H9 (cell line): Measurements from ENCODE around the gene PDCL3. TPM values are rescaled to one million over a fixed set of nuclear protein-coding genes. Genes with fewer than 3 reads are reported as not detected.

ENCODE experiments used
- DNase-seq: peaks from one replicate; pipeline ENCODE4 v3.0.0-alpha.2; 2017
- H2AFZ ChIP-seq: one replicate; pipeline ENCODE4 v1.6.1; 2013; ENCODE audit warnings: mild to moderate bottlenecking, low read length, control low read depth, moderate library complexity
- H2AK5ac ChIP-seq: 2 replicates; pipeline ENCODE4 v1.6.1; 2013; ENCODE audit warnings: low read length, control low read depth, mixed read lengths; ENCODE audit not compliant: insufficient read length
- H2BK120ac ChIP-seq: one replicate; pipeline ENCODE4 v1.6.1; 2013; ENCODE audit warnings: low read depth, mild to moderate bottlenecking, low read length, control low read depth, inconsistent platforms; ENCODE audit not compliant: poor library complexity, severe bottlenecking
- H2BK12ac ChIP-seq: 2 replicates; pipeline ENCODE4 v1.6.1; 2013; ENCODE audit warnings: low read length, control low read depth, mixed read lengths, low read depth; ENCODE audit not compliant: insufficient read length
- H2BK15ac ChIP-seq: 2 replicates; pipeline ENCODE4 v1.6.1; 2013; ENCODE audit warnings: low read depth, low read length, control low read depth
- H2BK20ac ChIP-seq: one replicate; pipeline ENCODE4 v1.6.1; 2013; ENCODE audit warnings: low read depth, mild to moderate bottlenecking, low read length, control low read depth, inconsistent platforms; ENCODE audit not compliant: poor library complexity, severe bottlenecking
- H2BK5ac ChIP-seq: 2 replicates; pipeline ENCODE4 v1.6.1; 2013; ENCODE audit warnings: low read length, control low read depth, mixed read lengths; ENCODE audit not compliant: insufficient read length
- H3K14ac ChIP-seq: 2 replicates; pipeline ENCODE4 v1.6.1; 2013; ENCODE audit warnings: low read length, control low read depth; ENCODE audit not compliant: insufficient read depth
- H3K18ac ChIP-seq: 2 replicates; pipeline ENCODE4 v1.6.1; 2013; ENCODE audit warnings: low read depth, mild to moderate bottlenecking, mixed read lengths, low read length, control low read depth; ENCODE audit not compliant: insufficient read length
- H3K23ac ChIP-seq: 2 replicates; pipeline ENCODE4 v1.6.1; 2013; ENCODE audit warnings: low read length, control low read depth, mixed read lengths, low read depth; ENCODE audit not compliant: insufficient read length
- H3K23me2 ChIP-seq: 2 replicates; pipeline ENCODE4 v1.6.1; 2013; ENCODE audit warnings: low read depth, mild to moderate bottlenecking, mixed read lengths, low read length, control low read depth; ENCODE audit not compliant: insufficient read length, poor library complexity, severe bottlenecking
- H3K27ac ChIP-seq: 2 replicates; pipeline ENCODE4 v1.5.1; 2013; ENCODE audit warnings: low read length, control low read depth, mixed read lengths, low read depth; ENCODE audit not compliant: insufficient read length
- H3K27me3 ChIP-seq: 2 replicates; pipeline ENCODE4 v1.6.1; 2013; ENCODE audit warnings: low read length, control low read depth, inconsistent platforms; ENCODE audit not compliant: insufficient read depth
- H3K4ac ChIP-seq: 2 replicates; pipeline ENCODE4 v1.6.1; 2013; ENCODE audit warnings: low read depth, mild to moderate bottlenecking, control low read depth, inconsistent platforms, low read length, moderate library complexity
- H3K4me1 ChIP-seq: 2 replicates; pipeline ENCODE4 v1.6.1; 2013; ENCODE audit warnings: low read length, control low read depth, inconsistent platforms; ENCODE audit not compliant: insufficient read depth
- H3K4me2 ChIP-seq: 2 replicates; pipeline ENCODE4 v1.6.1; 2013; ENCODE audit warnings: low read length, control low read depth, mixed read lengths; ENCODE audit not compliant: insufficient read length, insufficient read depth
- H3K56ac ChIP-seq: 2 replicates; pipeline ENCODE4 v1.6.1; 2013; ENCODE audit warnings: low read depth, mild to moderate bottlenecking, mixed read lengths, low read length, control low read depth; ENCODE audit not compliant: insufficient read length
- H3K79me1 ChIP-seq: 2 replicates; pipeline ENCODE4 v1.6.1; 2013; ENCODE audit warnings: low read depth, mild to moderate bottlenecking, moderate library complexity, low read length, control low read depth, inconsistent platforms; ENCODE audit not compliant: insufficient read depth, poor library complexity, severe bottlenecking
- H3K79me2 ChIP-seq: 2 replicates; pipeline ENCODE4 v1.6.1; 2013; ENCODE audit warnings: low read length, control low read depth, inconsistent platforms; ENCODE audit not compliant: insufficient read depth
- H3K9ac ChIP-seq: 2 replicates; pipeline ENCODE4 v1.6.1; 2013; ENCODE audit warnings: low read length, control low read depth, mixed read lengths; ENCODE audit not compliant: insufficient read length; ENCODE audit errors: extremely low read depth
- H3K9me3 ChIP-seq: one replicate; pipeline ENCODE4 v1.6.1; 2013; ENCODE audit warnings: low read depth, low read length, inconsistent platforms; ENCODE audit not compliant: control insufficient read depth
- H3T11ph ChIP-seq: one replicate; pipeline ENCODE4 v1.6.1; 2013; ENCODE audit warnings: mild to moderate bottlenecking, low read length, control low read depth, inconsistent platforms
- H4K20me1 ChIP-seq: one replicate; pipeline ENCODE4 v1.6.1; 2013; ENCODE audit not compliant: control insufficient read depth, insufficient read length, insufficient read depth
- H4K5ac ChIP-seq: 2 replicates; pipeline ENCODE4 v1.6.1; 2013; ENCODE audit warnings: low read depth, mild to moderate bottlenecking, mixed read lengths, low read length, control low read depth; ENCODE audit not compliant: insufficient read length
- H4K8ac ChIP-seq: replicated peaks from 2 replicates; pipeline ENCODE4 v1.6.1; 2013; ENCODE audit warnings: low read length, control low read depth, mixed read lengths, low read depth; ENCODE audit not compliant: insufficient read length
- H4K91ac ChIP-seq: 2 replicates; pipeline ENCODE4 v1.6.1; 2013; ENCODE audit warnings: low read depth, mild to moderate bottlenecking, moderate library complexity, mixed read lengths, low read length, control low read depth; ENCODE audit not compliant: insufficient read length
- H3K27ac Mint-ChIP-seq, 3 experiments: 2 replicates in 2 of 3; 3 replicates in 1 of 3; pipeline ENCODE4 v1.8.0; 2020 to 2021; ENCODE audit warnings: mixed read lengths in 3 of 3, mild to moderate bottlenecking in 1 of 3, moderate library complexity in 1 of 3
- H3K27me3 Mint-ChIP-seq: 2 replicates; pipeline ENCODE4 v1.8.0; 2021; ENCODE audit warnings: low read depth, mild to moderate bottlenecking, moderate library complexity, mixed read lengths
- H3K36me3 Mint-ChIP-seq, 3 experiments: 2 replicates in 2 of 3; 3 replicates in 1 of 3; pipeline ENCODE4 v1.8.0; 2020 to 2021; ENCODE audit warnings: low read depth in 3 of 3, mixed read lengths in 3 of 3; ENCODE audit not compliant: insufficient read depth in 1 of 3
- H3K4me1 Mint-ChIP-seq, 2 experiments: 2 replicates each; pipeline ENCODE4 v1.8.0; 2020; ENCODE audit warnings: mixed read lengths in 2 of 2
- H3K4me3 Mint-ChIP-seq, 2 experiments: 2 replicates in 1 of 2; 3 replicates in 1 of 2; pipeline ENCODE4 v1.8.0; 2020 to 2021; ENCODE audit warnings: mild to moderate bottlenecking in 2 of 2, mixed read lengths in 2 of 2, moderate library complexity in 1 of 2
- H3K9me3 Mint-ChIP-seq, 2 experiments: 2 replicates in 1 of 2; 3 replicates in 1 of 2; pipeline ENCODE4 v1.8.0; 2020; ENCODE audit warnings: mild to moderate bottlenecking in 2 of 2, mixed read lengths in 2 of 2, moderate library complexity in 1 of 2
- WGBS: extraction: QIAGEN DNeasy Blood & Tissue Kit; methylation state at CpG from one replicate; pipeline ENCODE4 v1.1.7; 2013; ENCODE audit warnings: missing lambda C conversion rate, low lambda C conversion rate, mixed read lengths; ENCODE audit not compliant: insufficient read length; ENCODE audit errors: extremely low coverage; 5-methylcytosine and 5-hydroxymethylcytosine counted together
- total RNA-seq: library from RNA; stranded (reverse); gene quantifications from 2 replicates; pipeline ENCODE4 v1.2.1, GENCODE V29; 2021
- TF ChIP-seq, protein P1 (sequence below): fragments of 200-600 bp; sonication (generic); conservative IDR thresholded peaks from 3 replicates; pipeline ENCODE4 v1.8.0; 2021; ENCODE audit warnings: antibody characterized with exemption, mild to moderate bottlenecking

The PDCL3 gene
- total RNA-seq, 1 experiment from 2014 or later, result 39.4 TPM

DNA sequence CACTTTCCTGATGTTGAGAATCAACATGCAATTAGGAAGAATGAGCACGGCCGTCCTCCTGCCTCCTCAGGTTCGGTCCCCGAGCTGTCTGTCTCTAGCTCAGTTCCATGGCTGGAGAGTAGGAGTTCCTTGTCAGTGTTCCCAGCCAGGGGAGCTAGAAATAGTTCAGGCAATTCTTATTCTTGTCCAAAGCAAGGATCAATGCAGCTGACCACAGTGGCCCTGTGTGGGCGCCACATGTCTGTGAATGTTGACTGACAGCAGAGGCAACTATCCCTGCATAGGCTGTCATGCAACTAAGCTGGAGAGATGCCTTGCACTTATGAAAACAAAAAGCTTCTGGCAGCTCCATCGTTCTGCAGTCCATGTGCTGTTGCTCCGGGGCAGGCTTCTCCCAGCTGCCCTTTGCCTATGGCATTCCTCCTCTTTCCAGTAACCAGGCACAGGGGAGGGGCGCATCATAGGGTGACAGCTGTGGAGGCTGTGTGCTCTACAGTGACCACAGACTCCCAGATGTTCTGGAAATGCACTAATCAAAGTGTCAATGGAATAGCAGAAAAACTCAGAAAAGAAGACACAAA is 58.7 kb downstream of the PDCL3 start:
- no peaks in the 10 kb centered on the region for H4K20me1 ChIP-seq
- H3K27me3 Mint-ChIP-seq, result no peaks in the 10 kb centered on the region; the same call in none of the 2 replicates
- DNase-seq, result no peak

More for the DNA sequence above, 58.7 kb downstream of the PDCL3 start:
- H3K14ac ChIP-seq, result no peak overlapping the region
- no peak overlapping the region for H2BK15ac ChIP-seq
- no peaks in the 10 kb centered on the region for H3K79me2 ChIP-seq
- H3K18ac ChIP-seq, result no peak overlapping the region
- no peak overlapping the region for H2BK120ac ChIP-seq
- Mint-ChIP-seq H3K4me3 (no peak overlapping the region), H3K4me1 (no peaks in the 10 kb centered on the region), H3K9me3 (peaks cover 8 to 13% of the 10 kb centered on the region in 2 experiments; a peak in 4 of 5 replicates), H3K36me3 (peaks cover 0 to 4% (median 0%) of the 10 kb centered on the region in 3 experiments; a peak in 2 of 7 replicates), H3K27ac (no peak overlapping the region)
- no peak overlapping the region for H2AK5ac ChIP-seq
- no peak overlapping the region for H3K56ac ChIP-seq
- H3K4me2 ChIP-seq, result no peak overlapping the region
- H3K9me3 ChIP-seq, result no peaks in the 10 kb centered on the region
- no peak overlapping the region for H3K4ac ChIP-seq
- H3K23me2 ChIP-seq, result no peaks in the 10 kb centered on the region
- H3K27me3 ChIP-seq, result no peaks in the 10 kb centered on the region
- no peaks in the 10 kb centered on the region for H3K4me1 ChIP-seq
- H3K23ac ChIP-seq, result no peak overlapping the region
- no peak overlapping the region for H2AFZ ChIP-seq
- no peak overlapping the region for H2BK20ac ChIP-seq
- no peak overlapping the region for H4K5ac ChIP-seq
- H3K27ac ChIP-seq, result no peak overlapping the region
- no peak overlapping the region for H2BK5ac ChIP-seq
- no peaks in the 10 kb centered on the region for H3K79me1 ChIP-seq
- H4K91ac ChIP-seq, result no peak overlapping the region
- H3T11ph ChIP-seq, result no peak overlapping the region
- TF ChIP-seq, protein P1, sequence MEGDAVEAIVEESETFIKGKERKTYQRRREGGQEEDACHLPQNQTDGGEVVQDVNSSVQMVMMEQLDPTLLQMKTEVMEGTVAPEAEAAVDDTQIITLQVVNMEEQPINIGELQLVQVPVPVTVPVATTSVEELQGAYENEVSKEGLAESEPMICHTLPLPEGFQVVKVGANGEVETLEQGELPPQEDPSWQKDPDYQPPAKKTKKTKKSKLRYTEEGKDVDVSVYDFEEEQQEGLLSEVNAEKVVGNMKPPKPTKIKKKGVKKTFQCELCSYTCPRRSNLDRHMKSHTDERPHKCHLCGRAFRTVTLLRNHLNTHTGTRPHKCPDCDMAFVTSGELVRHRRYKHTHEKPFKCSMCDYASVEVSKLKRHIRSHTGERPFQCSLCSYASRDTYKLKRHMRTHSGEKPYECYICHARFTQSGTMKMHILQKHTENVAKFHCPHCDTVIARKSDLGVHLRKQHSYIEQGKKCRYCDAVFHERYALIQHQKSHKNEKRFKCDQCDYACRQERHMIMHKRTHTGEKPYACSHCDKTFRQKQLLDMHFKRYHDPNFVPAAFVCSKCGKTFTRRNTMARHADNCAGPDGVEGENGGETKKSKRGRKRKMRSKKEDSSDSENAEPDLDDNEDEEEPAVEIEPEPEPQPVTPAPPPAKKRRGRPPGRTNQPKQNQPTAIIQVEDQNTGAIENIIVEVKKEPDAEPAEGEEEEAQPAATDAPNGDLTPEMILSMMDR, result no peak
- no peak overlapping the region for H2BK12ac ChIP-seq
- H3K9ac ChIP-seq, result no peak overlapping the region
- H4K8ac ChIP-seq, result no peak overlapping the region
- no CpG with 5 or more reads among the region's 8 CpGs for WGBS
